IMR-90 (cell line): ENCODE measurements around the gene POGK. TPM values are rescaled to one million over a fixed set of nuclear protein-coding genes. Genes with fewer than 3 reads are reported as not detected.

Source experiments
- ATAC-seq: fragments of 200-7000 bp; cut with Tn5 transposase; 2 replicates; pipeline ENCODE4 v1.9.1; 2020; ENCODE audit warnings: low read depth, mild to moderate bottlenecking, moderate library complexity
- BruUV-seq: library from RNA; stranded (reverse); fragments of 400-500 nt; replicated peaks from 2 replicates; lab custom pipeline; 2021; lab: Mats Ljungman, UMichigan
- CTCF ChIA-PET: fragments of 300-600 bp; formaldehyde crosslinking; extraction: SDS; loops from one replicate; lab custom pipeline; 2021; ENCODE audit warnings: antibody characterized with exemption; lab: Yijun Ruan, JAX
- POLR2A ChIA-PET: fragments of 300-600 bp; sonication (Branson Sonifier 250); formaldehyde crosslinking; loops from one replicate; lab custom pipeline; 2022; ENCODE audit warnings: antibody characterized with exemption; ENCODE audit not compliant: unreplicated experiment; lab: Charles Lee
- DNase-seq: peaks from one replicate; pipeline ENCODE4 v3.0.0; 2013
- H2AFZ ChIP-seq: replicated peaks from 2 replicates; pipeline ENCODE3; 2013; ENCODE audit warnings: low read length, mild to moderate bottlenecking; ENCODE audit not compliant: poor library complexity
- H2AK5ac ChIP-seq: 2 replicates; pipeline ENCODE4 v1.6.1; 2013; ENCODE audit warnings: low read depth, low read length, inconsistent platforms
- H2AK9ac ChIP-seq: replicated peaks from 2 replicates; pipeline ENCODE3; 2013; ENCODE audit warnings: mild to moderate bottlenecking, low read depth, low read length, moderate library complexity; ENCODE audit not compliant: poor library complexity
- H2BK120ac ChIP-seq: 2 replicates; pipeline ENCODE4 v1.6.1; 2013; ENCODE audit warnings: low read depth, low read length, inconsistent platforms
- H2BK15ac ChIP-seq: 3 replicates; pipeline ENCODE4 v1.6.1; 2013; ENCODE audit warnings: low read depth, low read length, inconsistent platforms
- H2BK20ac ChIP-seq: 2 replicates; pipeline ENCODE4 v1.6.1; 2013; ENCODE audit warnings: low read depth, mild to moderate bottlenecking, inconsistent platforms, low read length, moderate library complexity
- H2BK5ac ChIP-seq: 2 replicates; pipeline ENCODE4 v1.6.1; 2013; ENCODE audit warnings: mild to moderate bottlenecking, low read depth, low read length, inconsistent platforms; ENCODE audit not compliant: poor library complexity, severe bottlenecking
- H3K14ac ChIP-seq: replicated peaks from 2 replicates; pipeline ENCODE4 v1.6.1; 2013; ENCODE audit warnings: low read depth, low read length, inconsistent platforms
- H3K18ac ChIP-seq: 2 replicates; pipeline ENCODE4 v1.6.1; 2013; ENCODE audit warnings: low read depth, low read length, control low read depth
- H3K23ac ChIP-seq: 2 replicates; pipeline ENCODE4 v1.6.1; 2013; ENCODE audit warnings: low read depth, low read length, inconsistent platforms
- H3K27ac ChIP-seq: 2 replicates; pipeline ENCODE4 v1.5.1; 2013; ENCODE audit warnings: mild to moderate bottlenecking, control low read depth, low read length; ENCODE audit not compliant: insufficient read depth
- H3K27me3 ChIP-seq: 2 replicates; pipeline ENCODE4 v1.6.1; 2013; ENCODE audit warnings: low read length; ENCODE audit not compliant: control insufficient read depth, insufficient read depth
- H3K36me3 ChIP-seq: 2 replicates; pipeline ENCODE4 v1.6.1; 2013; ENCODE audit warnings: low read length, mixed read lengths; ENCODE audit not compliant: control insufficient read depth, insufficient read depth
- H3K4ac ChIP-seq: 2 replicates; pipeline ENCODE4 v1.6.1; 2013; ENCODE audit warnings: low read depth, low read length, inconsistent platforms
- H3K4me1 ChIP-seq: 2 replicates; pipeline ENCODE4 v1.6.1; 2013; ENCODE audit warnings: low read length, mixed read lengths; ENCODE audit not compliant: control insufficient read depth, insufficient read depth
- H3K4me2 ChIP-seq: 2 replicates; pipeline ENCODE4 v1.6.1; 2013; ENCODE audit warnings: low read depth, mild to moderate bottlenecking, control low read depth, low read length, moderate library complexity
- H3K4me3 ChIP-seq: 2 replicates; pipeline ENCODE4 v1.5.1; 2013; ENCODE audit warnings: low read depth, mild to moderate bottlenecking, control low read depth, low read length, moderate library complexity; ENCODE audit not compliant: insufficient read depth
- H3K56ac ChIP-seq: 2 replicates; pipeline ENCODE4 v1.6.1; 2013; ENCODE audit warnings: low read length, inconsistent platforms; ENCODE audit not compliant: insufficient read depth; ENCODE audit errors: extremely low read depth
- H3K79me1 ChIP-seq, 2 experiments: 2 replicates each; pipeline ENCODE4 v1.6.1; 2013; ENCODE audit warnings: low read length in 2 of 2, inconsistent platforms in 1 of 2, low read depth in 1 of 2
- H3K9ac ChIP-seq: 2 replicates; pipeline ENCODE4 v1.6.1; 2013; ENCODE audit warnings: low read depth, low read length, control low read depth
- H3K9me1 ChIP-seq: 2 replicates; pipeline ENCODE4 v1.6.1; 2013; ENCODE audit warnings: low read length, inconsistent platforms; ENCODE audit not compliant: insufficient read depth
- H3K9me3 ChIP-seq: 2 replicates; pipeline ENCODE4 v1.6.1; 2013; ENCODE audit warnings: low read length; ENCODE audit not compliant: control insufficient read depth, insufficient read depth
- H4K20me1 ChIP-seq: 2 replicates; pipeline ENCODE4 v1.6.1; 2013; ENCODE audit warnings: low read length, inconsistent platforms; ENCODE audit not compliant: insufficient read depth
- H4K5ac ChIP-seq: 2 replicates; pipeline ENCODE4 v1.6.1; 2013; ENCODE audit warnings: mild to moderate bottlenecking, low read depth, low read length, control low read depth
- H4K8ac ChIP-seq, 2 experiments: 2 replicates each; pipeline ENCODE4 v1.6.1; 2013; ENCODE audit warnings: low read depth in 2 of 2, low read length in 2 of 2, control low read depth in 1 of 2, inconsistent platforms in 1 of 2
- H4K91ac ChIP-seq: 2 replicates; pipeline ENCODE4 v1.6.1; 2013; ENCODE audit warnings: low read depth, low read length, inconsistent platforms; ENCODE audit not compliant: insufficient read depth
- CHD1 ChIP-seq: IDR thresholded peaks from 2 replicates; pipeline ENCODE4 v1.6.1; 2012; ENCODE audit warnings: low read depth, low read length, improper control_type of control experiment
- MAFK ChIP-seq: IDR thresholded peaks from 2 replicates; pipeline ENCODE4 v1.6.1; 2012; ENCODE audit warnings: low read depth, low read length, improper control_type of control experiment
- MAZ ChIP-seq: IDR thresholded peaks from 2 replicates; pipeline ENCODE4 v1.6.1; 2012; ENCODE audit warnings: low read depth, mild to moderate bottlenecking, low read length, improper control_type of control experiment, moderate library complexity, borderline replicate concordance
- POLR2A ChIP-seq: IDR thresholded peaks from 2 replicates; pipeline ENCODE4 v1.6.1; 2012; ENCODE audit warnings: mild to moderate bottlenecking, low read depth, low read length
- RCOR1 ChIP-seq: IDR thresholded peaks from 2 replicates; pipeline ENCODE4 v1.6.1; 2012; ENCODE audit warnings: mild to moderate bottlenecking, low read length, improper control_type of control experiment; ENCODE audit not compliant: insufficient replicate concordance
- RFX5 ChIP-seq: IDR thresholded peaks from 2 replicates; pipeline ENCODE4 v1.8.0; 2012; ENCODE audit warnings: low read depth, mild to moderate bottlenecking, low read length, moderate library complexity
- SMC3 ChIP-seq: fragments of 150-350 bp; IDR thresholded peaks from 2 replicates; pipeline ENCODE4 v1.6.1; 2016; ENCODE audit warnings: low read depth, mild to moderate bottlenecking, antibody characterized with exemption, low read length, moderate library complexity
- USF2 ChIP-seq: fragments of 150-350 bp; IDR thresholded peaks from 2 replicates; pipeline ENCODE4 v1.6.1; 2017; ENCODE audit warnings: mild to moderate bottlenecking, antibody characterized with exemption, low read length, low read depth
- dilution Hi-C: fragments of 300-500 bp; cut with HindIII; formaldehyde crosslinking; loops from one replicate; pipeline ENCODE4 v1.14.3; 2018; ENCODE audit warnings: low sequenced_read_pairs; ENCODE audit not compliant: unreplicated experiment
- in situ Hi-C: fragments of 300-500 bp; cut with MboI; formaldehyde crosslinking; loops from 3 replicates; pipeline ENCODE4 v1.14.3; 2019; ENCODE audit warnings: low sequenced_read_pairs, inconsistent platforms, mixed read lengths
- intact Hi-C: fragments of 100-400 bp; cut with micrococcal nuclease; formaldehyde crosslinking; loops from 2 replicates; pipeline ENCODE4 v1.10.0; 2022
- polyA plus RNA-seq, 3 experiments: library from polyadenylated mRNA; depleted of rRNA; stranded (reverse); fragments of >200 nt; gene quantifications; 2 replicates each; pipeline ENCODE4 v1.2.3, GENCODE V29; 2012; ENCODE audit warnings: low replicate concordance in 1 of 3
- total RNA-seq: library from RNA; depleted of rRNA; stranded (reverse); fragments of >200 nt; gene quantifications from 2 replicates; pipeline ENCODE4 v1.2.3, GENCODE V29; 2012

POGK gene
- total and polyA plus RNA-seq, 2 of the 4 experiments (the other 2 are of a cell fraction), result 11.3 to 25.6 TPM

GRCh38 chr1:166848193-166848592 lies 8.9 kb downstream of the POGK start:
- H4K91ac ChIP-seq, result no peak overlapping the region
- peaks cover 16% of the 10 kb centered on the region for H4K20me1 ChIP-seq
- H2BK15ac ChIP-seq, result no peak overlapping the region
- POLR2A ChIA-PET, result interaction anchor here (0.6 to 0.9 kb wide), 2 partner anchors 9 to 76 kb away, joined by 3 read pairs; partner anchors contain the start of gene POGK
- no peak overlapping the region for H3K56ac ChIP-seq
- ATAC-seq, result no peak
- no peak overlapping the region for H2AK5ac ChIP-seq
- H3K14ac ChIP-seq, result no peak overlapping the region
- BruUV-seq, result no TSS peak
- no peak overlapping the region for H2BK5ac ChIP-seq
- no peak for TF ChIP-seq MAFK
- TF ChIP-seq RFX5, result no peak
- no peak for TF ChIP-seq MAZ
- no peak for TF ChIP-seq SMC3
- no peak for TF ChIP-seq USF2
- TF ChIP-seq RCOR1, result no peak
- no peak for TF ChIP-seq POLR2A
- TF ChIP-seq CHD1, result no peak
- H2AK9ac ChIP-seq, result no peak overlapping the region
- H3K4me3 ChIP-seq, result no peak overlapping the region
- H3K9me3 ChIP-seq, result no peaks in the 10 kb centered on the region
- H3K23ac ChIP-seq, result no peak overlapping the region
- no peak overlapping the region for H4K8ac ChIP-seq
- H3K9ac ChIP-seq, result no peak overlapping the region
- peak; percentile 11 for DNase-seq
- no peak overlapping the region for H3K18ac ChIP-seq
- intact Hi-C loops (no loop called here), dilution Hi-C loops (no loop called here), in situ Hi-C loops (no loop called here)
- H3K4ac ChIP-seq, result no peak overlapping the region
- peaks cover 64% of the 10 kb centered on the region for H3K36me3 ChIP-seq
- H3K4me2 ChIP-seq, result no peak overlapping the region
- H4K5ac ChIP-seq, result no peak overlapping the region
- peaks cover 57% of the 10 kb centered on the region in 2 experiments for H3K79me1 ChIP-seq
- no peaks in the 10 kb centered on the region for H3K4me1 ChIP-seq
- no peak overlapping the region for H3K27ac ChIP-seq
- no peaks in the 10 kb centered on the region for H3K27me3 ChIP-seq
- CTCF ChIA-PET, result no interaction called here
- peaks cover 9% of the 10 kb centered on the region; the same call in 1 of the 2 replicates for H3K9me1 ChIP-seq
- no peak overlapping the region for H2BK120ac ChIP-seq
- no peak overlapping the region for H2BK20ac ChIP-seq
- H2AFZ ChIP-seq, result no peak overlapping the region
